Fibroblast of skin of scalp (primary cell): ENCODE measurements around the gene CDK11B. TPM values are rescaled to one million over a fixed set of nuclear protein-coding genes. Genes with fewer than 3 reads are reported as not detected.
"Not testable (repeated sequence)": the region's sequence is repeated elsewhere in the genome, so short reads cannot be mapped to it uniquely, and the experiment has no call there.

Experiments used
- DNase-seq: peaks from one replicate; pipeline ENCODE4 v3.0.0-alpha.2; 2013
- polyA plus RNA-seq, 2 experiments: library from polyadenylated mRNA; unstranded; fragments of 120-200 nt; gene quantifications; one replicate each; pipeline ENCODE4 v1.2.1, GENCODE V29; 2013; ENCODE audit not compliant: insufficient read length in 2 of 2

Gene CDK11B
- polyA plus RNA-seq (2013, experiment 1 of 2; ENCODE audit: insufficient read length) = 33.3 TPM
- 37.1 TPM for polyA plus RNA-seq (2013, experiment 2 of 2; ENCODE audit: insufficient read length)

DNA sequence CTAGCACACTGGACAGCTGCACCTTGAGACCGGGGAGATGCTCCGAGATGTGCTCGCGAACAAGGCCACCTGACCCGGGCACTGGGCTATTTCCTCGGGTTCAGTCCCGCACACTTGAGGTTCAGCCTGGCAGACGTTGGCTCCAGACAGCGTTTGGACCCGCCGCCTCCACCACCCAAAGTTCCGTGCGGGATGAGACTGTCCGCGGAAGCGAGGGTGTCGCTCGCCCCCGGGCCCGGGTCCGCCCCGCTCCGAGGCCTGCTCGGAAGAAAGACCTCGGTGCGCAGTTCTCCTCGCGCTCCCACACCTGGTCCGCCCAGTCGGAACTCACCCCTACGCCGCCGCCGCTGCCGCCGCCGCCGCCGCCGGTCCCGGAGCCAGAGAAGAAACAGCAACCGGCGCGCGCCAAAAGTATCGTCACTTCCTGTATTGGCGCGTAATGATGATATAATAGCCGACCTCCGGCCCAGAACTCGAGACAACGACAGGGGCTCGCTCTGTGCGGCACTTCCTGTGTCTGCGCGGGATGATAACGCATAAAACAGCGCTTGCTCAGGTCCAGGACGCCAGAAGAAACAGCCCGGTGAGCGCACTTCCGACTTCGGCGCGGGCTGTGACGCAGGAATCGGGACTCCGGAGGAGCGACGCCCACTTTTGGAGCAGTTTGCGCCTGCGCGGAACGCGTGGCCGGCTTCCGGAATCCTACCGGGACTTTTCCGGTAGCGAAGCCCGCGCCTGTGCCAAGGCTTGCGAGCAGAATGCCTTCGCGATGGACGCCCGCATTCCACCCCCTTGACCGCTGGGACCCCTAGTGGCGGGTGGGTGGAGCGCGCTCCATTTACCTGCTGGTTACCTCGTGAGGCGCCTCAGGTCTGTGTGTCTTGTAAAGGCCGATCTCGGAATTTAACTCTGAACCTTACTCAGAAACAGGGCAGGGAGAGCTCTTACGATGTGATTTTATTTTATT is at the start of gene CDK11B:
CDK11B (minus strand) TSS at position 422 of the 967 bp plus-strand sequence. CDS start 1,519 bp downstream, outside the sequence.
- peak; percentile 98 for DNase-seq

DNA sequence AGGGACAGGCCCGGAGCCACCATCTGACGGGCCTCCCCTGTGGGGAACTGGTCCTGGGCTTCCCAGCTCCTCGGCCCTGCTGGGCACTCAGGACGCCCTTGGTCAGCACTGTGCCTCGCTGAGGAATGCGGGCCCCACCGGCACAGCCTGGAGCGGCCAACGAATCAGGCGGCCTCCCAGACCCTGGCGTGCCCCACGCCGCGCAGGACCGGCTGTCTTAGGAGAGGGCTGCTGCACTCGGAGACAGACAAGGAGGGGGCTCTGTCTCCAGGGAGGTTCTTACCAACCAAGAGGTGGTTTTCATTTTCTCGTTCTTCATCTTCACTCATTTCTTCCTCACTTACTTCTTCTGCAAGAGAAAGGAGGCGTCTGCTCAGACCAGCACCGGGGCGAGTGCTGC is 49.1 kb upstream of the CDK11B start:
- not testable (repeated sequence) for DNase-seq

DNA sequence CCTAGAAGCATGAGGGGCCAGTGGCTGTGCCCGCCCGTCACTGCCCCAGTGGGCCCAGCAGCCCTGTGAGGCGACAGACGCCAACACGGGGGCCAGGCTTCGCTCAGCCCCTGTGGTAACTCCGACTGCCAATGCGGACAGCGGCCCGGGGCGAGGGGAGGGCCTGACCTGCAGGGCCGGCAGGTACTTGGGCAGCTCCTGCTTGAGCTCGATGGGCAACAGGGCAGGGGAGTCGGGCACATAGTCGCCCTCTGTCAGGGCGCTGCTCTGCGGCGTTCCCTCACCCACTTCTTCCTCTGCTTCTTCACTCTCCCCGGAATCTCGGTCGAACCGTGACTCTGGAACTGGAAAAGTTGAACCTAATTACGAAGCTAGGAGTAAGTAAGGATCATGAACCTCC is 48.4 kb upstream of the CDK11B start:
- DNase-seq = not testable (repeated sequence)

GRCh38 chr1:1705623-1706022 is 46.8 kb upstream of the CDK11B start:
- not testable (repeated sequence) for DNase-seq

- not testable (repeated sequence) for DNase-seq
Measured at GRCh38 chr1:1704284-1704957, 45.6 kb upstream of the CDK11B start.

GRCh38 chr1:1703796-1704195 is 45.0 kb upstream of the CDK11B start:
- DNase-seq = no peak

DNA sequence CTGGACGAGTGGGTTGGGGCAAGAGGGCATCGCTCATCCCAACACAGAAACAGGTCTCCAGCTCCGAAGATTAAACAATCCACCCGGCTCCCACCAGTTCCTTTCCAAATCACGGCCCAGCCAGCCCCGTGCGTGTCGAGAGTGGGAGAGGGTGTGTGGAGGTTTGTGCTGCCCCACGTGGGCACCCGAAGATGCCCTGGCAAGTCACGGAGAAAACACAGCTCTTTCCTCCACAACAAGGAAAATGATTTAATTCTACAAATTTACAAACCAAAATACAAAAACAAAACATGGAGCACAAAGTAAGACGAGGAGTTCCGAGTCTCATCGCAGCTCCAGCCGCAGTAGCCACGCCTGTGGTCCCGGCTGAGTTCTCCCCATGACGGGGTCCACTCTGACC is 43.7 kb upstream of the CDK11B start:
- not testable (repeated sequence) for DNase-seq

GRCh38 chr1:1700557-1700956 is 41.8 kb upstream of the CDK11B start:
- not testable (repeated sequence) for DNase-seq

GRCh38 chr1:1700067-1700466 is 41.3 kb upstream of the CDK11B start:
- not testable (repeated sequence) for DNase-seq

GRCh38 chr1:1699061-1699460 is 40.3 kb upstream of the CDK11B start:
- not testable (repeated sequence) for DNase-seq

DNA sequence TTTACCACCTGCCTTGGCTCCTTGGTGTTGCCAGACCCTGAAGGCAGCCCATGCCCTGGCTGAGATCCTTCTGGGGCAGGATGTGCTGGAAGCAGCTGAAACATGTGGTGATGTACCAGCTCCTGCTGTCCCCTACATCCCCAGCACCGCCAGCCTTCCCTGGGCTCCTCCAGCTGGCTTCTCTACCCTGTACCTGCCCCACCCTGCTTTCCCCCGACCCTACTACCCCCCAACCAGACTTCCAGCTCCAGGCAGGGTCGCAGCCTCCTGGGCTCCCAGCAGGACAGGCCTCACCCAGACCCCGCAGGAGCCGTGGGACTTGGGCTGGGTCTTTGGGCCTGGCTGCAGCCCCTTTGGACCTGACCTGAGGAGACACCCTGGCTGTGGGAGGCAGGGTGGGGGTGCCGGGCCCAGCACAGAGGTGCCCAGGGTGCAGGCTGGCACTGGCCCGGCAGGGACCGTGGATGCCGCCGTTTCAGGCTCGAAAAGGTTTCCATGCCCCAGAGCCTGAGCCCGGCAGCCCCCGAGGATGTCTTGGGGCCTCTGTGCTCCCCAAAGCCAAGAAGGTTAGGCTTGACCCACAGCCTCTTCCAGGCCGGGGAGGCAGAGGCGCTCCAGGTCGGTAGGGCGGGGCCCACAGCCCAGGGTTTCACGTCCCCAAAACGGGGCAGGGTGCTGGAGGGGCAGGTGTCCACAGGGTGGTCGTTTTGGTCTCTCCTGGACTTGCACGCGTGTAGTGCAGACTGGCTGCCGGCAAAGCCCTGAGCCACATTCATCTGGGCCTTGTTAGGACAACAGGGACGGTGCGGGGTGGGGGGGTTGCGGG is 38.8 kb upstream of the CDK11B start:
- not testable (repeated sequence) for DNase-seq

DNA sequence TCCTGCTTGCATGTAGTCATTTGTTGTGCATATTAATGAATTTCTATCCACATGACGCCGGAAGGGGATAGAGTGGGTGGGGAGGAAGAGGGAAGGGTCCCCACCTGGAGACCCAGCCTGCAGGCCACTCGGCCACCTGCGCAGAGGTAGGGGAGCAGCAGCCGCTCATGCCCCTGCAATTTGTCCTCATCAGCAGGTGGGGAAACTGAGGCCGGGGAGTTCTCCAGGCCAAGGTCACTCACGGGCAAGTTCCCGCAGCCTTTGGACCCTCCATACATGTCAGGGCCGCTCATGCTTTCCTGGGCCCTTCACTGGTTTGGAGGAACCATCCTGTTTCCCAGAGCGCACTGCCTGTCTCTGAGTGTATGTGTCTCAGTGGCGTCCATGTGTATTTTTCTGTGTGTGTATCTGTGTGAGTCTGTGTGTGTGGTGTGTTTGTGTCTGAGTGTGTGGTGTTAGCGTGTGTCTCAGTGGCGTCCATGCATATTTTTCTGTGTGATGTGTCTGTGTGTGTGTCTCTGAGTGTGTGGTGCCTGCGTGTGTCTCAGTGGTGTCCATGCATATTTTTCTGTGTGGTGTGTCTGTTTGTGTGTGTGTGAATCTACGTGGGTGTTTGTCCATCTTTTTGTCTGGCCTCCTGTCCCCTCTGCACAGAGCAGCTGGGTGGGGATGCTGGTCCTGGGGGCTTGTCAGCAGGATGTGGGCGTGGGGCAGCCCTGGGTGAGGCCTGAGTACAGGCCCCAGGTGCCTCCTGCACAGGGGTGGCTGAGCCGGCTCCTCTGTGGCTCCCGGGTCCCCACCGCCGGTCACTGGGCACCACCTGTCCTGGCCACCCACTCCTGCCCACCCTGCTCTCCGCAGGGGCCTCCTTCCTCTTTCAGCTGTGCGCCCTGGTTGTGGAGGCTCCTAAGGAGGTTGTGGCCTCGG is 37.9 kb upstream of the CDK11B start:
- DNase-seq = not testable (repeated sequence)

DNA sequence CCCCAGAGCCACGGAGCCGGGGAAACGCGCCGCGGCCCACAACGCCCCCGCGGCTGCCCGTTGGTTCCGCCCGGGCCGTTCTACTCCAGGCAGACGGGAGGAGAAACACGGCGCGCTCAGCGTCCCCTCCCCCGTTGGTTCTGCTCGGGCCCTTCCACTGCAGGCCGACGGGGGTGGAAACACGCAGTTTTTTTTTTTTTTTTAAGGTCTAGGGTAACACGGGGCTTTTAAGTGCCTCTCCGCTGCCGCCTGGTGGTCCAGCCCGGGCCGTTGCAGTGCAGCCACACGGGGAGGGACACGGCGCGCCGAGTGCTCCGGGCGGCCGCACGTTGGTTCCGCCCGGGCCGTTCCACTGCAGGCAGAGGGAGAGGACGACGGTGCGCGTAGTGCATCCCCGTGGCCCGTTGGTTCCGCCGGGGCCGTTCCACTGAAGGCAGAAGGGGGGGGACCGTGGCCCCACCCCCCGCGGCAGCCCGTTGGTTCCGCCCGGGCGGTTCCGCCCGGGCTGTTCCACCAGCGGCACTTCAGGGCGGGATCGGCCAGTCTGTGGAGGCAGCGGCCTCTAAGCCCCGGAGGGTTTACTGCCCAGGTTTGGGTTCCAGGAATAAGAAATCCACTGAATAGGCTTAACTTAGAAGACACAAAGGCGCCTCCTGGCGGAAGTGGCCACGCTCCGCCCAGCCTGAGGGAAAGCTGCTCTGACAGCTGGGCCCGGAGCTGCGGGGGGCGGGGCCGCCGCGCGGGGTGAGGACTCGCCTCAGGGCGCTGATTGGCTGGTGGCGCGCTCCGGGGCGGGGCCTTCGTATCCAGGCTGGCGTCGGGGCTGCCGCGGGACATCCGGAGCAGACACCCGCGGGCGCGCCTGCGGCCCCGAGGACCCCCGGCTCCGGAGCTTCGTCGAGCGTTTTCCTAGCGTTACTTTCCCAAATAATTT is 34.2 kb upstream of the CDK11B start, which contains the start of gene SLC35E2B:
SLC35E2B (minus strand) TSS at position 82 of the 934 bp plus-strand sequence. CDS start 16,096 bp downstream, outside the sequence.
- DNase-seq = peak; percentile 94

DNA sequence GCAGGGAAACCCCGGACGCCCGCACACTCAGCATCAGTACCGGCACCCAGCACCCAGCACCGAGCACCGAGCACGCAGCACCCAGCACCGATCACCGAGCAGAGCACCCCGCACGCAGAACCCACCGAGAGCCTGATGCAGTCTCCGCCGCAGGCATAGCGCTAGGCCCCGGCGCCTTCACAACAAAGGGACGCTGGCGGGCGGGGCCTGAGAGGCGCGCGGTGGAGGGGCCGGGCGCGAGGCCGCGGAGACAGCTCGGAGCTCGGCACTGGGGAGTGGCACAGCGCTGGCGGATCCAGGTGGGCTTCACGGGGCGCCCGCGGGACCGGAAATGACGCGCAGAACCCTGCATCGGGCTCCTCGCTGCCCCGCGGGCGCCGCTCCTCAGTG is 33.5 kb upstream of the CDK11B start:
- DNase-seq = peak; percentile 59

- DNase-seq = not testable (repeated sequence)
Measured at GRCh38 chr1:1691443-1691842, 32.6 kb upstream of the CDK11B start.

- not testable (repeated sequence) for DNase-seq
Measured at GRCh38 chr1:1689526-1689925, 30.7 kb upstream of the CDK11B start.

- no peak for DNase-seq
Measured at GRCh38 chr1:1687846-1688245, 29.0 kb upstream of the CDK11B start.

DNA sequence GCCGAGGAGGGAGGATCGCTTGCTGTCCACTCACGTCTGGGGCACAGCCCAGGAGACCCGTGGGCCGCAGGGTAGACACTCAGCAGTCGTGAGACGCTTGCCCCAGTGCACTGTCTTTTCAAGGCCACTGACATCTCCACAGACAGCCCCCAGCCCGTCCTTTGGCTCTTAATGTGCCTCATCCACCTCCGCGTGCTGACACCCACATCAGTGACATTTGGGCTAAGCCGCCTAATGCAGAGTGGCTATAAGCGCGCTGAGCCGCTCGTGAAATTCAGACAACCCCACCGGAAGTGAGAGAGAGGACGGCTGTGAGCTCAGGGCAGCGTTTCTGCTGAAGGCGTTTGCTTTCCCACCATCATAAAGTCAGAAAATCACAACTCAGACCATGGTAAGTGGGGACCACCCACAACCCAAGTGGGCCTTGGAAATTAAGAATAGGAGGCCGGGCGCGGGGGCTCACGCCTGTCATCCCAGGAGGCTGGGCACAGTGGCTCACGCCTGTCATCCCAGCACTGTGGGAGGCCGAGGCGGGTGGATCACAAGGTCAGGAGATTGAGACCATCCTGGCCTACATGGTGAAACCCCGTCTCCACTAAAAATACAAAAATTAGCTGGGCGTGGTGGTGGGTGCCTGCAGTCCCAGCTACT is 25.4 kb upstream of the CDK11B start:
- no peak for DNase-seq
